Endodermal cell (in vitro differentiated cells): Measurements from ENCODE around the gene CAVIN3. TPM values are rescaled to one million over a fixed set of nuclear protein-coding genes. Genes with fewer than 3 reads are reported as not detected.

Experiments
- DNase-seq: peaks from one replicate; pipeline ENCODE4 v3.0.0-alpha.2; 2017
- H3K27ac ChIP-seq: 2 replicates; pipeline ENCODE4 v1.5.1; 2013; ENCODE audit warnings: mild to moderate bottlenecking, low read depth, low read length, moderate library complexity
- H3K27me3 ChIP-seq: 2 replicates; pipeline ENCODE4 v1.6.1; 2013; ENCODE audit warnings: mild to moderate bottlenecking, low read length, moderate library complexity; ENCODE audit not compliant: insufficient read depth, control insufficient read depth, poor library complexity, severe bottlenecking
- H3K36me3 ChIP-seq: 2 replicates; pipeline ENCODE4 v1.7.0; 2013; ENCODE audit warnings: mild to moderate bottlenecking, low read length, moderate library complexity; ENCODE audit not compliant: control insufficient read depth, insufficient read depth
- H3K4me1 ChIP-seq: one replicate; pipeline ENCODE4 v1.7.0; 2013; ENCODE audit warnings: low read length; ENCODE audit not compliant: control insufficient read depth, insufficient read depth
- H3K4me3 ChIP-seq: 2 replicates; pipeline ENCODE4 v1.5.1; 2013; ENCODE audit warnings: mild to moderate bottlenecking, low read length, moderate library complexity
- H3K9ac ChIP-seq: 2 replicates; pipeline ENCODE4 v1.6.1; 2013; ENCODE audit warnings: mild to moderate bottlenecking, low read length, moderate library complexity; ENCODE audit not compliant: poor library complexity, severe bottlenecking; ENCODE audit errors: extremely low read depth
- H3K9me3 ChIP-seq: 2 replicates; pipeline ENCODE4 v1.6.1; 2013; ENCODE audit warnings: mild to moderate bottlenecking, low read length, moderate library complexity; ENCODE audit not compliant: control insufficient read depth
- H3K27ac Mint-ChIP-seq: 2 replicates; pipeline ENCODE4 v1.8.0; 2020; ENCODE audit warnings: mixed read lengths
- H3K27me3 Mint-ChIP-seq: 2 replicates; pipeline ENCODE4 v1.8.0; 2021; ENCODE audit warnings: mild to moderate bottlenecking, mixed read lengths; ENCODE audit not compliant: insufficient read depth
- H3K36me3 Mint-ChIP-seq: 2 replicates; pipeline ENCODE4 v1.8.0; 2020; ENCODE audit warnings: low read depth, mixed read lengths
- H3K4me1 Mint-ChIP-seq: 2 replicates; pipeline ENCODE4 v1.8.0; 2020; ENCODE audit warnings: mixed read lengths
- H3K4me3 Mint-ChIP-seq: 2 replicates; pipeline ENCODE4 v1.8.0; 2020; ENCODE audit warnings: mild to moderate bottlenecking, moderate library complexity, mixed read lengths
- H3K9me3 Mint-ChIP-seq: 2 replicates; pipeline ENCODE4 v1.8.0; 2020; ENCODE audit warnings: mild to moderate bottlenecking, mixed read lengths
- WGBS, 2 experiments: methylation state at CpG; one replicate each; pipeline versions ENCODE4 v1.1.5 to v1.1.7; 2013; ENCODE audit warnings: missing lambda C conversion rate in 2 of 2, mixed read lengths in 1 of 2; ENCODE audit not compliant: insufficient coverage in 1 of 2, insufficient read length in 1 of 2; 5-methylcytosine and 5-hydroxymethylcytosine counted together
- total RNA-seq, 2 donors: library from RNA; stranded (reverse); fragmentation: NEBNext Ultra II Directional in 1 of 2; extraction: Animal tissue kit (Norgen Biotek cat#: 25700) in 1 of 2; gene quantifications; 2 replicates in 1 of 2; 3 replicates in 1 of 2; pipeline ENCODE4 v1.2.1, GENCODE V29; 2021
- TF ChIP-seq, protein P1 (sequence below): fragments of 200-600 bp; sonication (generic); conservative IDR thresholded peaks from 2 replicates; pipeline ENCODE4 v1.5.0; 2021; ENCODE audit warnings: antibody characterized with exemption, mild to moderate bottlenecking

Gene CAVIN3
- total RNA-seq, 2 donors from 2014 or later = 42.2 to 70.2 TPM

DNA sequence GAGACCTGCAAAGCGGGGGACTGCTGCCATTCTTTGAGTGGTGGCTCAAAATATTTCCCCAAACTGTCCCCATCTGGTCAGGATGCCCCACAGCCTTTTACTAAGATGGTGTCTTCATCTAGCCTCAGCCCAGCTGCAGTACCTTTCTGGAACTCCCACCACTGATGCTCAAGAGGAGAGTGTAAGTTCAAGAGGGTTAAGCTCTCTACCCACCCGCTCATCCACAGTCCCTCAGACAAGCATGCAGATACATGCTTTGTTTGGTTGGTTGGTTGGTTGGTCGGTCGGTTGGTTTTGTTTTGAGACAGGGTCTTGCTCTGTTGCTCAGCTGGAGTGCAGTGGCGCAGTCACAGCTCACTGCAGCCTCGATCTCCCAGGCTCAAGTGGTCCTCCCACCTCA is 14.5 kb upstream of the CAVIN3 start:
- Mint-ChIP-seq H3K27ac (no peak overlapping the region), H3K9me3 (no peaks in the 10 kb centered on the region), H3K4me3 (no peak overlapping the region), H3K27me3 (no peaks in the 10 kb centered on the region), H3K36me3 (peaks cover 17% of the 10 kb centered on the region), H3K4me1 (peaks cover 12% of the 10 kb centered on the region)
- Histone ChIP-seq H3K27me3 (no peaks in the 10 kb centered on the region), H3K4me3 (no peak overlapping the region), H3K9me3 (peaks cover 4% of the 10 kb centered on the region), H3K36me3 (peaks cover 7% of the 10 kb centered on the region), H3K9ac (no peak overlapping the region), H3K4me1 (no peaks in the 10 kb centered on the region), H3K27ac (no peak overlapping the region)
- TF ChIP-seq, protein P1, sequence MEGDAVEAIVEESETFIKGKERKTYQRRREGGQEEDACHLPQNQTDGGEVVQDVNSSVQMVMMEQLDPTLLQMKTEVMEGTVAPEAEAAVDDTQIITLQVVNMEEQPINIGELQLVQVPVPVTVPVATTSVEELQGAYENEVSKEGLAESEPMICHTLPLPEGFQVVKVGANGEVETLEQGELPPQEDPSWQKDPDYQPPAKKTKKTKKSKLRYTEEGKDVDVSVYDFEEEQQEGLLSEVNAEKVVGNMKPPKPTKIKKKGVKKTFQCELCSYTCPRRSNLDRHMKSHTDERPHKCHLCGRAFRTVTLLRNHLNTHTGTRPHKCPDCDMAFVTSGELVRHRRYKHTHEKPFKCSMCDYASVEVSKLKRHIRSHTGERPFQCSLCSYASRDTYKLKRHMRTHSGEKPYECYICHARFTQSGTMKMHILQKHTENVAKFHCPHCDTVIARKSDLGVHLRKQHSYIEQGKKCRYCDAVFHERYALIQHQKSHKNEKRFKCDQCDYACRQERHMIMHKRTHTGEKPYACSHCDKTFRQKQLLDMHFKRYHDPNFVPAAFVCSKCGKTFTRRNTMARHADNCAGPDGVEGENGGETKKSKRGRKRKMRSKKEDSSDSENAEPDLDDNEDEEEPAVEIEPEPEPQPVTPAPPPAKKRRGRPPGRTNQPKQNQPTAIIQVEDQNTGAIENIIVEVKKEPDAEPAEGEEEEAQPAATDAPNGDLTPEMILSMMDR = no peak
- WGBS, 2 experiments = 82 to 94% methylated on average over 2 to 6 of the region's 6 CpGs
- no peak for DNase-seq

DNA sequence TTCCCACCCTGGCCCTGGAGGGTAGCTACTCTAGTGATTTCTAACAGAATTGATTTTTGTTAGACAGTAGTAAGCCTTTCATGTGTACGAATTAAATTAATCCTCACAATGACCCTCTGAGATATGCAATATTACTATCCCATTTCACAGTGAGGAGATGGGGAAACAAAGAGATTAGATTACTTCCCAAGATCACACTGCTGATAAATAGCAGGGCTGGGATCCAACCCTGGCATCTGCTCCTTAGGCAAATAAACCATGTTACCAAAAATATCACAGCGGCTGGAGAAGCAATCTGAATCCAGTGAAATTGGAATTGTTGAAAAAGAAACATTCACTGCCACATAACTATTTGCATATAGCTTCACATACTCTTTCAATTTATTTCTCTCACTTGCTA is 12.8 kb upstream of the CAVIN3 start:
- Mint-ChIP-seq H3K27ac (no peak overlapping the region), H3K4me1 (peaks cover 8% of the 10 kb centered on the region), H3K9me3 (no peaks in the 10 kb centered on the region), H3K36me3 (peaks cover 17% of the 10 kb centered on the region), H3K4me3 (no peak overlapping the region), H3K27me3 (no peaks in the 10 kb centered on the region)
- DNase-seq = no peak
- peaks cover 7% of the 10 kb centered on the region for H3K36me3 ChIP-seq
- no peaks in the 10 kb centered on the region for H3K4me1 ChIP-seq
- no peak overlapping the region for H3K9ac ChIP-seq
- no peak overlapping the region for H3K27ac ChIP-seq
- no peak overlapping the region for H3K4me3 ChIP-seq
- peaks cover 4% of the 10 kb centered on the region for H3K9me3 ChIP-seq
- H3K27me3 ChIP-seq = no peaks in the 10 kb centered on the region
- WGBS, 2 experiments = 0 to 43% methylated on average over 1 to 2 of the region's 2 CpGs
- TF ChIP-seq, protein P1 = no peak

DNA sequence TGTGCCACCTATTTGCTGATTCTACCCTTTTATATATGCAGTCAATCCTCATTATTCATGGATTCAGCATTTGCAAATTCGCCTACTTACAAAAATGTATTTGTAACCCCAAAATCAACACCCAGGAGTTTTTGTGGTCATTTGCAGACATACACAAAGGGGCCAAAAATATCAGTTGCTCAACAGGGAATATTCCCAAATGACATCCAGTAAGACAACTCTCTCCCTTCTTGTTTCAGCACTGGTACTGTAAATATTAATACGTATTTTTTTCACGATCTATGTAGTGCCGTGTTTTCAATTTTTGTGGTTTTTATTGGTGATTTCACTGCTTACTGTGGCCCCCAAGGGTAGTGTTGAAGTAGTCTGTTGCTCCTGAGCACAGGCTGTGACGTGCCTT is 11.8 kb upstream of the CAVIN3 start:
- H3K4me3 Mint-ChIP-seq = no peak overlapping the region
- H3K27ac ChIP-seq = no peak overlapping the region
- no peak overlapping the region for H3K27ac Mint-ChIP-seq
- H3K4me1 ChIP-seq = no peaks in the 10 kb centered on the region
- H3K9me3 Mint-ChIP-seq = no peaks in the 10 kb centered on the region
- no peak overlapping the region for H3K9ac ChIP-seq
- TF ChIP-seq, protein P1 = no peak
- no peaks in the 10 kb centered on the region for H3K27me3 Mint-ChIP-seq
- peaks cover 14% of the 10 kb centered on the region for H3K36me3 Mint-ChIP-seq
- peaks cover 7% of the 10 kb centered on the region for H3K36me3 ChIP-seq
- 73 to 94% methylated on average over 1 to 5 of the region's 5 CpGs for WGBS, 2 experiments
- no peaks in the 10 kb centered on the region for H3K27me3 ChIP-seq
- peaks cover 4% of the 10 kb centered on the region for H3K9me3 ChIP-seq
- no peak overlapping the region for H3K4me3 ChIP-seq
- no peak for DNase-seq
- peaks cover 13% of the 10 kb centered on the region for H3K4me1 Mint-ChIP-seq
